ENCODE data around the gene DZIP1L. TPM values are rescaled to one million over a fixed set of nuclear protein-coding genes. Genes with fewer than 3 reads are reported as not detected.

Gene DZIP1L
- total RNA-seq, 4 donors from 2014 or later = 14.6 to 38.7 (median 30.0) TPM

DNA sequence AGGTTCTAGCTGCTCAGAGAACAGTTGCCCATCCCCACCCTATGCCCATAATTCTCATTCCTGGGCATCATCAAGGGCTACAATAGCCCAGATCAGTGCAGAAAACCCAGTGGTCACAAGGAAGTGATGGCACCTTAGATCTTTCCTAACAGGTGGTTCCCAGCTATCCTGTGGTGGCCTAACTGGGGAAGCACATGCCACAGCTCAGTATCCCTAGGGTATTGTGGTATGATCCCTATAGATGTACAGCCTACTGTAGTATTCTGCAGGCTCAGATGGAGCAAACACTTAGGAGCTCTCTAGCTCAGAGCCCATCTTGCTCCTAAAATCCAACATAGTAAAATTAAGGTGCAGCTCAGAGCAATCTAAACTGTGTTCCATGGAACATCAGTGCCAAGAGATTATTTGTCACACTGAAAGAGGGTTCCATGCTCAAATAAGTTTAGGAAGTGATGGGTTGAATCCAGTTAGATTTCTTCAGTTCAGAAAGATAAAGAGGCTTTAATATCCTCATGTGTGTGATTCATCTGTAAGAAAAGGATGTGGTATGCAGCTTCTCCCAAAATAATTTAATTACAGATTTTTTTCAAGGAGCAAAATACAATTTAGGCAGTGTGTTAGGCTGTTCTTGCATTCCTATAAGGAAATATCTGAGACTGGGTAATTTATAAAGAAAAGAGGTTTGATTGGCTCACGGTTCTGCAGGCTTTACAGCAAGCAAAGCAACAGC is 12.4 kb upstream of the DZIP1L start:
- DNase-seq (ENCODE audit: low spot score) (no peak), ATAC-seq (ENCODE audit: low FRiP score) (no peak)
- no peak for TF ChIP-seq CTCF (IDR thresholded peaks at IDR 0.05)

DNA sequence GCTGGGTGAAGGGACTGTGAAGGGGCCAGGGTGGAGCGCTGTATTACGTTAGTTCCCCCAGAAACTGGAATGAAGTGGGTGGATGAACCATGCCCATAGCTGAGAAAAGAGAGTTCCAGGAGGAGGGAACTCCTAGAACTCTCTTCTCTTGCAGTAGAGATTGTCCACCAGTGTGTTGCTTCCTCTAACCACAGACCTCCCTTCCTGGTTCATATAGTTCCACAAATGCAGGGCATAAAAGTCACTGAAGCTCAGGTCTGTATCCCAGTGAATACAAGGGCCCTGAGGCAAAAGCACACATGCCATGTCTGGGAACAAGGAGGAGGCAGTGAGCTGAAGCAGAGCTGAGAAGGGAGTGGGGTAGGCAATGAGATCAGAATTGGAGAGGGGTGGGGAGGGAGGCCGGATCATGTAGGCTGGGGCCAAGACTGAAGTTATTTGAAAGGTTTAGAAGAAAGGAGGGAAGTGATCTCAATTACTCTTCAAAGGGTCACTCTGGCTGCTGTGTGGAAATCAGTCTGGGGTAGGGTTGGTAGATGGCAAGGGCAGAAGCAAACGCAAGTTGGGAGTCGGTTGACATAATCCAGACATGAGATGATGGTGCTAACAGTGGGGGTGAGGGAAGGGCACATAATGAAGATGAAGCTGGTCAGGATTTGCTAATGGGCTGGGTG is 10.3 kb upstream of the DZIP1L start:
- ATAC-seq (ENCODE audit: low FRiP score) = peak; percentile 55
- TF ChIP-seq CTCF (IDR thresholded peaks at IDR 0.05) = no peak

GRCh38 chr3:138124706-138125355 is 9.4 kb upstream of the DZIP1L start:
- TF ChIP-seq CTCF (IDR thresholded peaks at IDR 0.05) = no peak
- peak; percentile 67 for ATAC-seq (ENCODE audit: low FRiP score)
- no peak for DNase-seq (ENCODE audit: low spot score)

More for the DNA sequence above, 10.3 kb upstream of the DZIP1L start:
- DNase-seq (ENCODE audit: low spot score) = no peak

- DNase-seq (ENCODE audit: low spot score) = no peak
- ATAC-seq (ENCODE audit: low FRiP score) = no peak
- TF ChIP-seq CTCF (IDR thresholded peaks at IDR 0.05) = no peak
Measured at GRCh38 chr3:138124188-138124587, 8.8 kb upstream of the DZIP1L start.

DNA sequence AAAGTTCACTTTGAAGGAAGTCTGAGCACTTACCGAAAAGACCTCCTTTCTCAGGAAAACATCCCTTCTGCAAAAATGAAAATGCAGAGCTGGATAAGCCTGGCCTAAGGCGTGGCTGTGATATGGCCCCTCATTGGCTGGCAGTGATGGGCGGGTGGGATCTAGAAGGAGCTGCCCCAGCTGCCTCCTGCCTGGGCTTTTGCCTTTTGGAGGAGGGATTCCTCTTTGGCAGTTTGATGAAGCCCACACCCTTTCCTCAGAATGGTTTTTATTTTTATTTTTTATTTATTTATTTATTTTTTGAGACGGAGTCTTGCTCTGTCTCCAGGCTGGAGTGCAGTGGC is 4.0 kb upstream of the DZIP1L start:
- ATAC-seq (ENCODE audit: low FRiP score) = no peak

More for the DNA sequence above, 4.0 kb upstream of the DZIP1L start:
- DNase-seq (ENCODE audit: low spot score) = no peak
- TF ChIP-seq CTCF (IDR thresholded peaks at IDR 0.05) = no peak
